Ovary (tissue), 9 donors: Measurements from ENCODE around the gene BIK. TPM values are rescaled to one million over a fixed set of nuclear protein-coding genes. Genes with fewer than 3 reads are reported as not detected.

Experiments
- DNase-seq, 5 donors: peaks; one replicate each; pipeline ENCODE4 v3.0.0-alpha.2; 2019 to 2020
- H3K27ac ChIP-seq, 2 donors: fragments of 200-600 bp; one replicate each; pipeline versions ENCODE4 v1.5.1 to v1.8.0; 2019 to 2022
- H3K27me3 ChIP-seq: fragments of 200-600 bp; one replicate; pipeline ENCODE4 v1.8.0; 2022
- H3K36me3 ChIP-seq: fragments of 200-600 bp; sonication (generic); one replicate; pipeline ENCODE4 v1.5.1; 2019
- H3K4me1 ChIP-seq: one replicate; pipeline ENCODE4 v1.8.1; 2013; ENCODE audit warnings: mild to moderate bottlenecking, moderate library complexity; ENCODE audit not compliant: insufficient read depth
- H3K4me3 ChIP-seq: fragments of 200-600 bp; sonication (generic); one replicate; pipeline ENCODE4 v1.5.1; 2017
- H3K9me3 ChIP-seq, 2 donors: fragments of 200-600 bp in 1 of 2; sonication (generic) in 1 of 2; one replicate each; pipeline versions ENCODE4 v1.5.1 to v1.8.1; 2013 to 2019; ENCODE audit warnings: mild to moderate bottlenecking in 1 of 2, moderate library complexity in 1 of 2
- EP300 ChIP-seq: sonication (generic); formaldehyde crosslinking; IDR thresholded peaks from one replicate; pipeline ENCODE4 v1.6.1; 2017; ENCODE audit warnings: antibody characterized with exemption
- POLR2A ChIP-seq: fragments of 450-650 bp; IDR thresholded peaks from one replicate; pipeline ENCODE4 v1.6.1; 2017; ENCODE audit warnings: antibody characterized with exemption, mild to moderate bottlenecking, moderate library complexity
- WGBS, 3 donors: extraction: QIAGEN DNeasy Blood & Tissue Kit in 1 of 3; methylation state at CpG; one replicate each; pipeline versions ENCODE4 v1.1.5 to v1.1.7; 2013 to 2017; 5-methylcytosine and 5-hydroxymethylcytosine counted together
- intact Hi-C, 4 donors: fragments of 100-400 bp; cut with DNase I; formaldehyde crosslinking; loops; one replicate each; pipeline versions ENCODE4 v1.11.0 to v1.15.1; 2022 to 2023
- polyA plus RNA-seq, 2 donors: library from polyadenylated mRNA; stranded (reverse); fragments of 200-250 nt in 1 of 2; fragments of 350-450 nt in 1 of 2; fragmentation: Illumina TruSeq in 1 of 2; extraction: RNeasy Lipid Tissue Mini Kit (QIAGEN cat#74804) in 1 of 2; gene quantifications; one replicate each; pipeline ENCODE4 v1.2.3, GENCODE V29; 2013 to 2014
- total RNA-seq, 7 donors: library from RNA; depleted of rRNA in 2 of 7; stranded (reverse); fragments of >200 nt in 2 of 7; fragmentation: NEBNext Ultra II Directional in 3 of 7; extraction: Animal tissue kit (Norgen Biotek cat#: 25700) in 3 of 7; gene quantifications; one replicate each; pipeline versions ENCODE4 v1.1.0 to v1.2.4, GENCODE V29; 2016 to 2023
- TF ChIP-seq, protein P1 (sequence below), 3 donors: fragments of 450-650 bp in 2 of 3; fragments of 200-600 bp in 1 of 3; IDR thresholded peaks; one replicate each; pipeline versions ENCODE4 v1.5.1 to v1.8.0; 2016 to 2022; ENCODE audit warnings: antibody characterized with exemption in 3 of 3, mild to moderate bottlenecking in 1 of 3
- donor health status: DM: no; HTN: no; CAD: no; lungs with moderate emphysema.
- donor health status: DM: no; HTN: no; CAD: no.
- donor health status: Bipolar disorder and iron deficiency.
- donor health status: DM: yes; HTN: yes; CAD: no.
- donor health status: DM: no; HTN: no; CAD: no.
- donor health status: DM: yes; HTN: yes; CAD: no.

The BIK gene
- total and polyA plus RNA-seq, 9 donors, result 0.31 to 15.2 (median 0.48) TPM; not detected in 4

DNA sequence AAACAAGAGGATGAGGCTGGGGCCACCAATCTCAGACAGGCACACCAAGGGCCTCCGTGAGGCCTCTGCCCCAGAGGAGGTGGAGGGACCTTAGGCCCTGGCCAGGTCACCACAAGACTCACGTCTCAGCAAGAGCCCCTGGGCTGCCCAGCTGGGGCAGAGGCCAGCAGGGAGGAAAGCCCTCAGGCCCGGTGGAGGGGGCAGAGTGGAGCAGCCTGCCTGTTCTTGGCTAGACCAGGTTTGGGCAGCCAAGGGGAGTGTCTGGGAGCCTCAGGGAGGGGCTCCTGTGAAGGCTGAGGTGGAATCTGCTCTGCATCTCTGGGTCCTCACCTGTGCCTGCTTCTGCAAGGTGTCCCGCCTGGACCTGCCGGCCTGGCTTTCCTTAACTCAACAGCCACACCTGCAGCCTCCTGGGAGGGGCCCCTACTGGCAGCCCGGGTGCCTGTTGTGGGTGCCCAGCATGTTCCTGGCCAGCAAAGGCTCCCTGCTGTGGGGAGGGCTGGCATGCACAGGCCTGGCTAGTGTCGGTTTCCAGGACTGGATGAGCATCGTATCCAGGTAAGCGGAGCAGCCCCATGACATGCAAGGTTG, 64.5 kb downstream of the BIK start:
- peaks cover 7% of the 10 kb centered on the region for H3K36me3 ChIP-seq
- no peak overlapping the region for H3K27ac ChIP-seq
- H3K4me1 ChIP-seq, result no peaks in the 10 kb centered on the region
- H3K27me3 ChIP-seq, result no peaks in the 10 kb centered on the region
- no peak for TF ChIP-seq POLR2A
- no peak for TF ChIP-seq EP300
- TF ChIP-seq, protein P1, sequence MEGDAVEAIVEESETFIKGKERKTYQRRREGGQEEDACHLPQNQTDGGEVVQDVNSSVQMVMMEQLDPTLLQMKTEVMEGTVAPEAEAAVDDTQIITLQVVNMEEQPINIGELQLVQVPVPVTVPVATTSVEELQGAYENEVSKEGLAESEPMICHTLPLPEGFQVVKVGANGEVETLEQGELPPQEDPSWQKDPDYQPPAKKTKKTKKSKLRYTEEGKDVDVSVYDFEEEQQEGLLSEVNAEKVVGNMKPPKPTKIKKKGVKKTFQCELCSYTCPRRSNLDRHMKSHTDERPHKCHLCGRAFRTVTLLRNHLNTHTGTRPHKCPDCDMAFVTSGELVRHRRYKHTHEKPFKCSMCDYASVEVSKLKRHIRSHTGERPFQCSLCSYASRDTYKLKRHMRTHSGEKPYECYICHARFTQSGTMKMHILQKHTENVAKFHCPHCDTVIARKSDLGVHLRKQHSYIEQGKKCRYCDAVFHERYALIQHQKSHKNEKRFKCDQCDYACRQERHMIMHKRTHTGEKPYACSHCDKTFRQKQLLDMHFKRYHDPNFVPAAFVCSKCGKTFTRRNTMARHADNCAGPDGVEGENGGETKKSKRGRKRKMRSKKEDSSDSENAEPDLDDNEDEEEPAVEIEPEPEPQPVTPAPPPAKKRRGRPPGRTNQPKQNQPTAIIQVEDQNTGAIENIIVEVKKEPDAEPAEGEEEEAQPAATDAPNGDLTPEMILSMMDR (IDR thresholded peaks at IDR 0.05), result no peak
- intact Hi-C loops, result no loop called here
- H3K9me3 ChIP-seq, result no peaks in the 10 kb centered on the region
- WGBS, 3 donors, result 84 to 89% (median 89%) methylated on average over 8 to 9 of the region's 9 CpGs
- no peak for DNase-seq
- H3K4me3 ChIP-seq, result no peak overlapping the region

DNA sequence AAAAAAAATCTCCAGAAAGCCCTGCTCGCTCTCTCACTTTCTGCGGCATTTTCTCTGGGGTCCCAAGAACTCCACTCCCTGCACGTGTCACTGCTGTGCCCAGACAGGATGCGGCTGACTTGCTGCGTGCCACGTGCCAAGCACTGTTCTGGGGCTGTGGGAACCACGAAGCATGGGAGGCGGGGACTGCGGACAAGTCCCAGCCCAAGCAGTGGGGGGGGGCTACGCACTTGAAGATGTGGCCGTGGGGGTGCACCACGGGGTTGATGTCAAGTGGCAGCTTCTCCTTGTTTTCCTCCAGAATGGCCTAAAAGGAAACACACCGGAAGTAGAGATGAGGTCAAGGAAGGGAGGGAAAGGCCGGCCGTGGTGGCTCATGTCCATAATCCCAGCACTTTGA, 65.5 kb downstream of the BIK start:
- no peaks in the 10 kb centered on the region for H3K9me3 ChIP-seq
- DNase-seq, result peak in 1 of 5 donors; percentile 35
- H3K4me3 ChIP-seq, result no peak overlapping the region
- H3K4me1 ChIP-seq, result no peaks in the 10 kb centered on the region
- intact Hi-C loops, result no loop called here
- H3K27ac ChIP-seq, result no peak overlapping the region
- peaks cover 7% of the 10 kb centered on the region for H3K36me3 ChIP-seq
- no peaks in the 10 kb centered on the region for H3K27me3 ChIP-seq
- TF ChIP-seq, protein P1 (IDR thresholded peaks at IDR 0.05), result no peak
- TF ChIP-seq POLR2A, result no peak
- TF ChIP-seq EP300, result no peak
- 77 to 81% (median 77%) methylated on average over 15 of the region's 15 CpGs for WGBS, 3 donors

DNA sequence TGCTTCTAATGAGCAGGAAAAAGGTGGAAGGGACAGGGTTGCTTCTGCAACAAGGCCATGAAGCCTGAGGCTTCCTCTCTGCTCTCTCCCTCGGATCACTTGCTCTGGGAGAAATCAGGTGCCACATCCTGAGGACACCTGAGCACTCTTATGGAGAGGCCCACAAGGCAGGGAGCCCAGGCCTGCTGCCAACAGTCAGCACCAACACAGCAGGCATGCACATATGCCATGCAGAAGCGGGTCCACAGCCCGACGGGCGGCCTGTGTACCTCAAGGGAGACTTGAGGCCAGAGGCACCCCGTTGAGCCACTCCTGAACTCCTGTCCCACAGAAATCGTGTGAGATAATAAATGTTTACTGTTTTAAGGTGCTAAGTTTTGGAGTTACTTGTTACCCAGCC, 66.9 kb downstream of the BIK start:
- Histone ChIP-seq H3K4me3 (no peak overlapping the region), H3K4me1 (no peaks in the 10 kb centered on the region), H3K36me3 (peaks cover 7% of the 10 kb centered on the region), H3K27ac (no peak overlapping the region), H3K9me3 (no peaks in the 10 kb centered on the region), H3K27me3 (no peaks in the 10 kb centered on the region)
- no peak for DNase-seq
- WGBS, 3 donors, result 86 to 91% (median 90%) methylated on average over 7 of the region's 7 CpGs
- TF ChIP-seq EP300, result no peak
- TF ChIP-seq, protein P1 (IDR thresholded peaks at IDR 0.05), result no peak
- intact Hi-C loops, result no loop called here

Other genes with a start within 250 kb of the BIK start
- gene PACSIN2, start 95.6 kb upstream of the BIK start, total RNA-seq, result 10 to 100 TPM; 25.5 to 60.0 (median 48.0) TPM
- 10 to 100 TPM; 30.9 to 48.4 TPM for gene PACSIN2, start 95.6 kb upstream of the BIK start, polyA plus RNA-seq
- gene TTLL1, start 21.4 kb upstream of the BIK start, total RNA-seq, result 1 to 10 TPM; 1.3 to 10.0 (median 7.2) TPM
- gene TTLL1, start 21.4 kb upstream of the BIK start, polyA plus RNA-seq, result 10 to 100 TPM in 1 of 2 donors, 1 to 10 TPM in 1; 5.5 to 13.7 TPM
- gene MCAT, start 32.6 kb downstream of the BIK start, total RNA-seq, result 10 to 100 TPM; 14.6 to 34.0 (median 18.0) TPM
- gene MCAT, start 32.6 kb downstream of the BIK start, polyA plus RNA-seq, result 10 to 100 TPM in 1 of 2 donors, 1 to 10 TPM in 1; 7.5 to 13.6 TPM
- 100 to 1,000 TPM in 3 of 7 donors, 10 to 100 TPM in 4; 48.1 to 263 (median 79.1) TPM for gene TSPO, start 40.8 kb downstream of the BIK start, total RNA-seq
- 100 to 1,000 TPM in 1 of 2 donors, 1 to 10 TPM in 1; 1.3 to 115 TPM for gene TSPO, start 40.8 kb downstream of the BIK start, polyA plus RNA-seq
- 10 to 100 TPM; 17.0 to 68.4 (median 43.6) TPM for gene TTLL12, start 76.4 kb downstream of the BIK start, total RNA-seq
- gene TTLL12, start 76.4 kb downstream of the BIK start, polyA plus RNA-seq, result 10 to 100 TPM in 1 of 2 donors, 1 to 10 TPM in 1; 5.8 to 27.9 TPM
- gene SCUBE1, start 232.6 kb downstream of the BIK start, total RNA-seq, result 100 to 1,000 TPM in 4 of 7 donors, 10 to 100 TPM in 1, 1 to 10 TPM in 2; 5.5 to 202 (median 101) TPM
- gene SCUBE1, start 232.6 kb downstream of the BIK start, polyA plus RNA-seq, result 10 to 100 TPM; 11.1 to 20.1 TPM